Right lobe of liver (tissue), 4 donors: ENCODE measurements around the gene CTTN.

ENCODE experiments used
- POLR2A ChIP-seq: fragments of 450-650 bp; IDR thresholded peaks from one replicate; pipeline ENCODE4 v1.6.1; 2017; ENCODE audit warnings: antibody characterized with exemption, mild to moderate bottlenecking
- TF ChIP-seq, protein P1 (sequence below), 4 donors: fragments of 200-600 bp in 3 of 4; fragments of 450-650 bp in 1 of 4; IDR thresholded peaks; one replicate each; pipeline versions ENCODE4 v1.5.1 to v1.8.0; 2016 to 2022; ENCODE audit warnings: antibody characterized with exemption in 4 of 4, mild to moderate bottlenecking in 2 of 4
- donor health status: DM: no; HTN: no; CAD: no.
- donor health status: DM: no; HTN: no; CAD: no.
- donor health status: DM: no; HTN: yes; CAD: no.

DNA sequence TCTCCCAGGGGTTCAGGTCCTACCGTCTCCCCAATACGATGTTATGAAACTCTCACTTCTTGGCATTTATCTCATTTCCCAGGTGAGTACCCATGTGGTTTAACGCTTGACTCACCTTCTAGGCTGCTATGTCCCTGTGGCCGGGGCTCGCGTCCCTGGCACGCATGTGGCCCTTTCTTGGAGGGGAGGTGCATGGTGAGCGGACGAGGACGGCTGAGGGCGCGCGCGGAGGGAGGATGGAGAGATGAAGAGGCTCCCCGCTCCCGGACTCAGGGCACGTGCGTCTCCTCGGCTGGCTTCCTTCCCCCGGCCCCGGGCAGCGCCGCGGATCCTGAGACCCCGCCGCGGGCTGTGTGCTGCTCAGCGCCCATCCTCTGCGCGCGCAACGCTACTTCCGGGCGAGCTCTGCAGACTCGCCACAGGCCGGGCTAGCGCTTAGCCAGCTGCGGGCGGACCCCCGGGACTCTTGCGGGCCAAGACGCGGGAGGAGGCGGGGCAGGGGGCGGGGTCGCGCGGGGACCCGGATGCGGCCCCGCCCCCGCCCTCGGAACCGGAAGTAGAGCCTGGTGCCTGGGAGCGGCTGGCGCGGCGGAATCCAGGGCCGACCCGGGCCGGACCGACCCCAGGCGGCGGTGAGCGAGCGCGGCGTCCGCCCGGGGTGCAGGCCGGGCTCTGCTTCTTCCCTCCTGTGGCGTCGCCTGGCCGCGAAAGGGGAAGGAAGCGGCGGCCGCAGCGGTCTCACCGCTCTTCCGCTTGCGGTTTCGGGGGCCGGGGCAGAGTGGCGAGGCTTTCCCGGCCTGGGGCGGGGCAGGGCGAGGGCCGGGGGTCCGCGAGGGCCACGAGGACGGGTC, at the start of gene CTTN:
- TF ChIP-seq, protein P1, sequence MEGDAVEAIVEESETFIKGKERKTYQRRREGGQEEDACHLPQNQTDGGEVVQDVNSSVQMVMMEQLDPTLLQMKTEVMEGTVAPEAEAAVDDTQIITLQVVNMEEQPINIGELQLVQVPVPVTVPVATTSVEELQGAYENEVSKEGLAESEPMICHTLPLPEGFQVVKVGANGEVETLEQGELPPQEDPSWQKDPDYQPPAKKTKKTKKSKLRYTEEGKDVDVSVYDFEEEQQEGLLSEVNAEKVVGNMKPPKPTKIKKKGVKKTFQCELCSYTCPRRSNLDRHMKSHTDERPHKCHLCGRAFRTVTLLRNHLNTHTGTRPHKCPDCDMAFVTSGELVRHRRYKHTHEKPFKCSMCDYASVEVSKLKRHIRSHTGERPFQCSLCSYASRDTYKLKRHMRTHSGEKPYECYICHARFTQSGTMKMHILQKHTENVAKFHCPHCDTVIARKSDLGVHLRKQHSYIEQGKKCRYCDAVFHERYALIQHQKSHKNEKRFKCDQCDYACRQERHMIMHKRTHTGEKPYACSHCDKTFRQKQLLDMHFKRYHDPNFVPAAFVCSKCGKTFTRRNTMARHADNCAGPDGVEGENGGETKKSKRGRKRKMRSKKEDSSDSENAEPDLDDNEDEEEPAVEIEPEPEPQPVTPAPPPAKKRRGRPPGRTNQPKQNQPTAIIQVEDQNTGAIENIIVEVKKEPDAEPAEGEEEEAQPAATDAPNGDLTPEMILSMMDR (IDR thresholded peaks at IDR 0.05) = no peak
- TF ChIP-seq POLR2A = peak; percentile 47
